VCaP (cell line): ENCODE data around the gene SPEM2.

Experiments used
- H3K27ac ChIP-seq: fragments of 450-650 bp; 2 replicates; pipeline ENCODE4 v1.5.1; 2017
- TF ChIP-seq, protein P1 (sequence below): fragments of 450-650 bp; conservative IDR thresholded peaks from 2 replicates; pipeline ENCODE4 v1.5.1; 2017; ENCODE audit warnings: mild to moderate bottlenecking, moderate library complexity

SPEM2 gene

DNA sequence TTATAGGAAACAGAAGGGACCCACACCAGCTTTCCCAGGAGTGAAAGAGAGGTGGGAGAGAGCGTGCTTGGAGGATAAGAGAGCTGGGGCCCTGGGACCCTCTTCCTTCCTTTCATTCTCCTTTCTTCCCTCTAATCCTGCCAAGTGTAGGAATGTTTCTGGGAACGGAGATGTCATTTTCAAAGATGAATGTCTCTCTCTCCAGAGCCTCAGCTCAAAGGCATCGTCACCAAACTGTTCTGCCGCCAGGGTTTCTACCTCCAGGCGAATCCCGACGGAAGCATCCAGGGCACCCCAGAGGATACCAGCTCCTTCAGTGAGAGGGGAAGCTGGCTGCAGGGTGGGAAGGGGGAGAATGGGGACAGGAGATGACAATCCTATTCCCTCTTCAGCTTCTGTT, 15.8 kb downstream of the SPEM2 start:
- H3K27ac ChIP-seq: no peak overlapping the region
- TF ChIP-seq, protein P1, sequence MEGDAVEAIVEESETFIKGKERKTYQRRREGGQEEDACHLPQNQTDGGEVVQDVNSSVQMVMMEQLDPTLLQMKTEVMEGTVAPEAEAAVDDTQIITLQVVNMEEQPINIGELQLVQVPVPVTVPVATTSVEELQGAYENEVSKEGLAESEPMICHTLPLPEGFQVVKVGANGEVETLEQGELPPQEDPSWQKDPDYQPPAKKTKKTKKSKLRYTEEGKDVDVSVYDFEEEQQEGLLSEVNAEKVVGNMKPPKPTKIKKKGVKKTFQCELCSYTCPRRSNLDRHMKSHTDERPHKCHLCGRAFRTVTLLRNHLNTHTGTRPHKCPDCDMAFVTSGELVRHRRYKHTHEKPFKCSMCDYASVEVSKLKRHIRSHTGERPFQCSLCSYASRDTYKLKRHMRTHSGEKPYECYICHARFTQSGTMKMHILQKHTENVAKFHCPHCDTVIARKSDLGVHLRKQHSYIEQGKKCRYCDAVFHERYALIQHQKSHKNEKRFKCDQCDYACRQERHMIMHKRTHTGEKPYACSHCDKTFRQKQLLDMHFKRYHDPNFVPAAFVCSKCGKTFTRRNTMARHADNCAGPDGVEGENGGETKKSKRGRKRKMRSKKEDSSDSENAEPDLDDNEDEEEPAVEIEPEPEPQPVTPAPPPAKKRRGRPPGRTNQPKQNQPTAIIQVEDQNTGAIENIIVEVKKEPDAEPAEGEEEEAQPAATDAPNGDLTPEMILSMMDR: no peak

DNA sequence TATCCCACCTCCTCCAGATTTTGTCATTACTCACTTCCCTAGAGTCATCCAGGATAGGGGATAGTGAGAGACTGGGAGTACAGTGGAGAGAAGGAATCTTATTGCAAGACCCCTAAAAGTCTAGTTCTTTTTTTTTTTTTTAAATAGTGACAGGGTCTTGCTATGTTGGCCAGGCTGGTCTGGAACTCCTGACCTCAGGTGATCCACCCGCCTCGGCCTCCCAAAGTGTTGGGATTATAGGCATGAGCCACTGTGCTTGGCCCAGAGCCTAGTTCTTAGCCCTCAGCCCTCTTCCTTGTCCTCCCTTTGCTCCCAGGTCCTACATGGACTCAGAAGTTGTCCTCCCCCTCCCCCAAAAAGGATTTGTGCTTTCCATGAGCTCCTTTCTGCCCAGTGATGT, 16.7 kb downstream of the SPEM2 start:
- TF ChIP-seq, protein P1: no peak
- no peak overlapping the region for H3K27ac ChIP-seq

DNA sequence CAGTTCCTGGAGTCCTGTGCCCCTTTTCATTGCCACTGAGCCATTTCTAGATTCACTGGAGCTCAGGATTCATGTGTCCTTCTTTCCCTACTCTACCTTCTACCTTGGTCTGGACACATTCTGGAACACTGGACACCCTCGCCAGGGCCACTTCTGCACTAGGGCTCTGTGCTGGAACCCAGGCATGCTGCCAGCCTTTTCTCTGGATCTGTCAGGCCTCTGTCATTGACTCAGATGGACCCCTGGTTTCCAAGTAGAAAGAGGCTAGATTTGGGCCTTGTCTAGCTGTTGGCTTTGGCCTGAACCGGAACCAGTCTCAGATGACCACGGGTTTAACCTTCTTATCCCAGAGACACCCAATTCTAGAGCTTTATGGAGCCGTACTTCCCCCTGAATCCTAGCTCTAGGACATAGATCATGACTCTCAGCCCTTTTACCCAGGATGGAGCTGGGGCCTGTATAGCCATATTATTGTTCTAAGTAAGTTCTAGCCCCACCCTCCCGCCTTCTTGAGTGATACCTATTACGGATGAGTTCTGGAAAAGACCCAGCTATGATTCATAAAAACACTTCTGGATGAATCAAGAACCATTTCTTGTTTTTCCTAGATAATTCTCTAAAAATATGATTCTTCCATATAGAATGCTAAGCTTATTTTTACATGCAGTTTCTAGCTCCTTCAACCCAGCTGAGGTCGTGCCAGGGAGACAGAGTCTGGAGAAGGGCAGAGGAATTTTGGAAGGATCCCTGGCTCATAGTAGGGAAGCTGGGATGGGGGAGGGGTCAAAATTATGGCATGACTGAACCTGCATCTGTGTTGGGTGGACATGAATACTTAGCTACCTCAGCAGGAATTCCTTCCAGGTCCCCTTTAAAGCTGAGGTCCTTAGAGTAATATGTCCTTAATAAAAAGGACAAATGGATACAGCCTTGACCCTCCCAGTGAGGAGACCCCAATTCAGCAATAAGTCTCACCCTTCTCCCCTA, 18.4 kb downstream of the SPEM2 start:
- H3K27ac ChIP-seq: no peak overlapping the region

DNA sequence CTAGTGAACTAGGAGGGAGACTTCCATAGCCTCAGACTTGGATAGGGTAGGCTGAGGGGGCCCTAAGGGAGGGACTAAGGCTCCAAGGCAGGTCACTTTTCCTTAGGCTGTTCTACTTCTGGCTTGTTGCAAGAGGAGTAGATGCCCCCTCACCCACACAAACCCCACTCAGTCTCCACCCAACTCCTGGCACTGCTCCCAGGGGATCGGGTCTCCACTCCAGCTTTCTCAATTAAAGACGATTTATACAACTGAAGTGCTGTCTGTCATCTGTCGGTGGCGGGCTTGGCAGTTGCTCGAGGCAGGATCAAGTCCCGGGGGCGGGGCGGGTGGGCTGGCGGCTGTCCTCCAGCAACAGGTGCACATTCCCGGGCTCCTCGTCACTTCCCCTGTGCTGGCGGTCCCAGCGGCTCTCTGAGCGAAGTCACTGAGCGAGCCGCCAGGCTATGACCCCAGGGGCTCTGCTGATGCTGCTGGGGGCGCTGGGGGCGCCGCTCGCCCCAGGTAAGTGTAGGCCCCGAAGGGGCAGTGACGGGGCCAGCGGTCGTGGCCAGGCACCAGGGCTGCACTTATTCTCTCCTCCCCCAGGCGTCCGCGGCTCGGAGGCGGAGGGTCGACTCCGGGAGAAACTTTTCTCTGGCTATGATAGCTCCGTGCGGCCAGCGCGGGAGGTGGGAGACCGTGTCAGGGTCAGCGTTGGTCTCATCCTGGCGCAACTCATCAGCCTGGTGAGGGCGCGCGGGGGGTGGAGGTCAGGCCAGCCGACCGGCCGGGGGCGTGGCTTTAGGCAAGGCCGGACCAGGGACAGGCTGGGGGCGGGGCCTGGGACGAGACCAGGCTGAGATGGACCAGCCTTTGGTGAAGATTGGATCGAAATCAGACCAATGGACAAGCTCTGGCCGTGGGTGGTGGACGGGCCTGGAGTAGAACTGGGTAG, 19.5 kb downstream of the SPEM2 start, which contains the start of gene CHRNB1:
Gene CHRNB1, plus strand, starts transcription at position 380 of the 937 bp plus-strand sequence. Its CDS starts 67 bp downstream, at position 447.
- H3K27ac ChIP-seq: no peak within 1 kb of the TSS
- TF ChIP-seq, protein P1: no peak

More for the DNA sequence above, 18.4 kb downstream of the SPEM2 start:
- TF ChIP-seq, protein P1: no peak

DNA sequence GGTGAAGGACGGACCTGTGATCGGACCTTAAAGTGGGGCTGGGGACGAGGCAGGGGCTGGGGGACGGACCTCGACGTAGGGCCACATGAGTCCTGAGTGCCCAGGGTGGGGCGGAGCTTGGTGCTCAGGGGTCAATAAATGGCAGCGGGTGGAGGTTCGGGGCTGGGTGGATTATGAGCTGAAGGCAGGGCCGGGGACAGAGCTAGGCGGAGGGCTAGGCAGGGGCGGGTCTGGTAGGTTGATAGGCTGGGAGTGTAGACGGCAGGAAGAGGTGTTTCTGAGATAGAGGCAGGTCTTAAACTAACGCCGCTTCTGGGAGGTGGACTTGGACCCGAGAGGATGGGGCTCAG, 20.2 kb downstream of the SPEM2 start:
- TF ChIP-seq, protein P1: no peak
- H3K27ac ChIP-seq: no peak overlapping the region

DNA sequence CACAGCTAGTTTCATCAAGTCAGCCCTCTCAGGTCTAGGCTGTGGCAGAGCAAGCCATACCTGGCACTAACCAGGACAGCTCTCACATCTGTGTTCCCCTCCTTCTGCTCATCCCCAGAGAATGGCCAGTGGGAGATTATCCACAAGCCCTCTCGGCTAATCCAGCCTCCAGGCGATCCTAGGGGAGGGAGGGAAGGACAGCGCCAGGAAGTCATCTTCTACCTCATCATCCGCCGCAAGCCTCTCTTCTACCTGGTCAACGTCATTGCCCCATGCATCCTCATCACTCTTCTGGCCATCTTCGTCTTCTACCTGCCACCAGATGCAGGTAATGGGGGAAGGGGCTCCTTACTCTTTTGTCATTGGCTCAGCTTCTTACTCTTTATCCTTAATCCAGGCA, 23.0 kb downstream of the SPEM2 start:
- TF ChIP-seq, protein P1: no peak
- H3K27ac ChIP-seq: no peak overlapping the region
